HepG2 (cell line): Measurements from ENCODE around the gene HSPA1A. TPM values are rescaled to one million over a fixed set of nuclear protein-coding genes. Genes with fewer than 3 reads are reported as not detected.

Source experiments
- EP300 ChIP-seq, 3 experiments: sonication (generic) in 1 of 3; formaldehyde crosslinking in 1 of 3; IDR thresholded peaks; 2 replicates each; pipeline versions ENCODE4 v1.5.1 to v1.6.1; 2011 to 2020; ENCODE audit warnings: low read depth in 2 of 3, low read length in 2 of 3, borderline replicate concordance in 1 of 3, improper control_type of control experiment in 1 of 3, mild to moderate bottlenecking in 1 of 3, missing genetic modification reagents in 1 of 3, moderate library complexity in 1 of 3
- KLF13 ChIP-seq: sonication (generic); formaldehyde crosslinking; IDR thresholded peaks from 2 replicates; pipeline ENCODE4 v1.4.0; 2020; ENCODE audit warnings: mild to moderate bottlenecking, missing genetic modification reagents
- SATB2 ChIP-seq: sonication (generic); formaldehyde crosslinking; IDR thresholded peaks from 2 replicates; pipeline ENCODE4 v1.5.0; 2020; ENCODE audit warnings: missing genetic modification reagents
- SIX4 ChIP-seq: sonication (generic); formaldehyde crosslinking; IDR thresholded peaks from 2 replicates; pipeline ENCODE4 v1.4.0; 2020; ENCODE audit warnings: missing genetic modification reagents
- SMARCC2 ChIP-seq: fragments of 450-650 bp; IDR thresholded peaks from 2 replicates; pipeline ENCODE4 v1.6.1; 2017; ENCODE audit warnings: antibody characterized with exemption, mild to moderate bottlenecking
- TGIF2 ChIP-seq: IDR thresholded peaks from 2 replicates; pipeline ENCODE4 v1.6.1; 2016; ENCODE audit warnings: control low read depth, missing compliant biosample characterization
- U2AF1 ChIP-seq: fragments of 200-400 bp; formaldehyde crosslinking; optimal IDR thresholded peaks from 2 replicates; pipeline ENCODE3; 2017; ENCODE audit warnings: mild to moderate bottlenecking, low read depth, low read length
- ZFP1 ChIP-seq: IDR thresholded peaks from 2 replicates; pipeline ENCODE4 v1.6.1; 2016
- ZNF207 ChIP-seq: fragments of 450-650 bp; IDR thresholded peaks from 2 replicates; pipeline ENCODE4 v1.6.1; 2016; ENCODE audit warnings: antibody characterized with exemption, borderline replicate concordance
- ZNF292 ChIP-seq: sonication (generic); formaldehyde crosslinking; IDR thresholded peaks from 2 replicates; pipeline ENCODE4 v1.8.1; 2022; ENCODE audit warnings: mild to moderate bottlenecking, low read depth, missing genetic modification reagents, borderline replicate concordance
- ZNF547 ChIP-seq: sonication (generic); formaldehyde crosslinking; IDR thresholded peaks from 2 replicates; pipeline ENCODE4 v1.5.1; 2020; ENCODE audit warnings: mild to moderate bottlenecking, missing genetic modification reagents
- ZNF670 ChIP-seq: sonication (generic); formaldehyde crosslinking; IDR thresholded peaks from 2 replicates; pipeline ENCODE4 v1.8.0; 2022; ENCODE audit warnings: mild to moderate bottlenecking, missing genetic modification reagents, borderline replicate concordance
- ZNF749 ChIP-seq: sonication (generic); formaldehyde crosslinking; IDR thresholded peaks from 2 replicates; pipeline ENCODE4 v1.8.0; 2022; ENCODE audit warnings: mild to moderate bottlenecking, missing genetic modification reagents, moderate library complexity, borderline replicate concordance
- ZNF776 ChIP-seq: sonication (generic); formaldehyde crosslinking; IDR thresholded peaks from 2 replicates; pipeline ENCODE4 v1.4.0; 2020; ENCODE audit warnings: mild to moderate bottlenecking, missing genetic modification reagents
- ZNF777 ChIP-seq: sonication (generic); formaldehyde crosslinking; IDR thresholded peaks from 2 replicates; pipeline ENCODE4 v1.4.0; 2020; ENCODE audit warnings: missing genetic modification reagents
- ZNF841 ChIP-seq: sonication (generic); formaldehyde crosslinking; IDR thresholded peaks from 2 replicates; pipeline ENCODE4 v1.8.1; 2023; ENCODE audit warnings: missing genetic modification reagents, borderline replicate concordance
- polyA plus RNA-seq, 8 experiments: library from polyadenylated mRNA; depleted of rRNA in 3 of 8; stranded (reverse) in 7 of 8; unstranded in 1 of 8; fragments of >200 nt; fragmentation: Illumina TruSeq in 4 of 8; extraction: Trizol in 4 of 8; gene quantifications; 2 replicates each; pipeline versions ENCODE4 v1.2.1 to v1.2.3, GENCODE V29; 2011 to 2016; ENCODE audit warnings: low read depth in 4 of 8, missing spikeins in 1 of 8, mixed read lengths in 1 of 8; ENCODE audit not compliant: insufficient read depth in 1 of 8
- total RNA-seq, 5 experiments: library from RNA; depleted of rRNA; stranded (reverse); fragments of >200 nt; fragmentation: Illumina TruSeq; extraction: Trizol; gene quantifications; 2 replicates each; pipeline ENCODE4 v1.2.3, GENCODE V29; 2016; ENCODE audit warnings: low read depth in 1 of 5
- TF ChIP-seq, protein P1 (sequence below): sonication (generic); formaldehyde crosslinking; IDR thresholded peaks from 2 replicates; pipeline ENCODE4 v1.4.0; 2020; ENCODE audit warnings: missing genetic modification reagents, mild to moderate bottlenecking, borderline replicate concordance
- TF ChIP-seq, protein P2 (sequence below): fragments of 450-650 bp; IDR thresholded peaks from 2 replicates; pipeline ENCODE4 v1.6.1; 2016
- TF ChIP-seq, protein P3 (sequence below): sonication (generic); formaldehyde crosslinking; IDR thresholded peaks from 2 replicates; pipeline ENCODE4 v1.5.0; 2020; ENCODE audit warnings: mild to moderate bottlenecking, missing genetic modification reagents, borderline replicate concordance
- TF ChIP-seq, protein P4 (sequence below): IDR thresholded peaks from 2 replicates; pipeline ENCODE4 v1.6.1; 2012; ENCODE audit warnings: inconsistent platforms
- TF ChIP-seq, protein P5 (sequence below): sonication (generic); formaldehyde crosslinking; IDR thresholded peaks from 2 replicates; pipeline ENCODE4 v1.4.0; 2020; ENCODE audit warnings: mild to moderate bottlenecking, missing genetic modification reagents

The HSPA1A gene
- total and polyA plus RNA-seq, 2 of the 13 experiments (the other 11 are each of a cell fraction or from before 2014, with no cell fraction given) = 44.5 to 85.0 TPM

DNA sequence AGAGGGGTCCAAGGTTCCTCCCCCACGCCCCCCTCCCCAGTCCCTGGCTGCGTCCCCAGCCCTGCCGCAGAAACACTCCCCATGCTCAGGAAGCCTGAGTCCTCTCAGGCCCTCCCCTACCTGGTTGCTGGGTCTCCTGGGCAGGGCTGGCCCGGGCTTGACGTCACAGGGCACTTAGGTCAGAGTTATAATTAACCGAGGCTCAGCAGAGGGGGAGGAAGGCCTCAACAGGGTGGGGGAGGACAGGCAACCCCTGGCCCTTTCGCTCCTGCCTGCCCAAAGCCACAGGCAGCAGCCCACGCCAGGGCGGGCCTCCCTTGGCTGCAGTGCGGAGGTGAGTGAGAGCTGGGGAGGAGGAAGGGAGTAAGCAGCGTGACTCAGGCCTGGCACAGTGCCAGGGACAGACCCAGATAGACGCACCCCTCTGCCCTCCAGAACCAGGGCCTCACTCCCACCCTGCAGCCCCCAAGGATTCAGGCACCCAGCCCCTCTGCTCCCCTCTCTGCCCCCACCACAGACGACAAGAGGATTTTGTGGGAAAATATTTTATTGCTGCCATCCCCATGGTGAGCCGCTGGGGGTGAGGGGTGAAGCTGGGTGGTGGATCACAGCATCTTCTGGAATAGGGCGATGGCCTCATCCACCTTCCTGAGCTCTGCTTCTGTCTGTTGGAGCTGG is 38.2 kb upstream of the HSPA1A start, which contains the start of gene VWA7 (continued):
- TF ChIP-seq ZNF749 (CRISPR knock-in tag) (no peak), EP300 (IDR thresholded peaks at IDR 0.05; ENCODE audit: low read depth in 2 of 2, low read length in 2 of 2) (peak in 1 of 2 experiments; percentile 45; a peak in 1 of 4 replicates), EP300 (CRISPR knock-in tag; IDR thresholded peaks at IDR 0.05; ENCODE audit: borderline replicate concordance) (peak; percentile 63), SMARCC2 (no peak), ZFP1 (CRISPR knock-in tag) (peak; percentile 70; the same call in 1 of the 2 replicates), ZNF777 (CRISPR knock-in tag) (no peak), ZNF547 (CRISPR knock-in tag) (no peak), ZNF776 (no peak), SATB2 (CRISPR knock-in tag) (no peak), ZNF670 (CRISPR knock-in tag) (peak; percentile 86), ZNF841 (CRISPR knock-in tag) (no peak), SIX4 (CRISPR knock-in tag) (0 out of 2 replicates have a peak, but pooled peaks have one; percentile 32), KLF13 (CRISPR knock-in tag) (no peak), U2AF1 (no peak), ZNF207 (no peak), ZNF292 (CRISPR knock-in tag) (peak; percentile 52), TGIF2 (CRISPR knock-in tag) (no peak; the same call in 1 of the 2 replicates)
- TF ChIP-seq, protein P1, sequence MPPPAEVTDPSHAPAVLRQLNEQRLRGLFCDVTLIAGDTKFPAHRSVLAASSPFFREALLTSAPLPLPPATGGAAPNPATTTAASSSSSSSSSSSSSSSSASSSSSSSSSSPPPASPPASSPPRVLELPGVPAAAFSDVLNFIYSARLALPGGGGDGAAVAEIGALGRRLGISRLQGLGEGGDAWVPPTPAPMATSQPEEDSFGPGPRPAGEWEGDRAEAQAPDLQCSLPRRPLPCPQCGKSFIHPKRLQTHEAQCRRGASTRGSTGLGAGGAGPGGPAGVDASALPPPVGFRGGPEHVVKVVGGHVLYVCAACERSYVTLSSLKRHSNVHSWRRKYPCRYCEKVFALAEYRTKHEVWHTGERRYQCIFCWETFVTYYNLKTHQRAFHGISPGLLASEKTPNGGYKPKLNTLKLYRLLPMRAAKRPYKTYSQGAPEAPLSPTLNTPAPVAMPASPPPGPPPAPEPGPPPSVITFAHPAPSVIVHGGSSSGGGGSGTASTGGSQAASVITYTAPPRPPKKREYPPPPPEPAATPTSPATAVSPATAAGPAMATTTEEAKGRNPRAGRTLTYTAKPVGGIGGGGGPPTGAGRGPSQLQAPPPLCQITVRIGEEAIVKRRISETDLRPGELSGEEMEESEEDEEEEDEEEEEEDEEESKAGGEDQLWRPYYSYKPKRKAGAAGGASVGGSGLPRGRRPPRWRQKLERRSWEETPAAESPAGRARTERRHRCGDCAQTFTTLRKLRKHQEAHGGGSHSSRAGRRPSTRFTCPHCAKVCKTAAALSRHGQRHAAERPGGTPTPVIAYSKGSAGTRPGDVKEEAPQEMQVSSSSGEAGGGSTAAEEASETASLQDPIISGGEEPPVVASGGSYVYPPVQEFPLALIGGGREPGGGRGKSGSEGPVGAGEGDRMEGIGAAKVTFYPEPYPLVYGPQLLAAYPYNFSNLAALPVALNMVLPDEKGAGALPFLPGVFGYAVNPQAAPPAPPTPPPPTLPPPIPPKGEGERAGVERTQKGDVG (CRISPR knock-in tag) = no peak
- TF ChIP-seq, protein P2, sequence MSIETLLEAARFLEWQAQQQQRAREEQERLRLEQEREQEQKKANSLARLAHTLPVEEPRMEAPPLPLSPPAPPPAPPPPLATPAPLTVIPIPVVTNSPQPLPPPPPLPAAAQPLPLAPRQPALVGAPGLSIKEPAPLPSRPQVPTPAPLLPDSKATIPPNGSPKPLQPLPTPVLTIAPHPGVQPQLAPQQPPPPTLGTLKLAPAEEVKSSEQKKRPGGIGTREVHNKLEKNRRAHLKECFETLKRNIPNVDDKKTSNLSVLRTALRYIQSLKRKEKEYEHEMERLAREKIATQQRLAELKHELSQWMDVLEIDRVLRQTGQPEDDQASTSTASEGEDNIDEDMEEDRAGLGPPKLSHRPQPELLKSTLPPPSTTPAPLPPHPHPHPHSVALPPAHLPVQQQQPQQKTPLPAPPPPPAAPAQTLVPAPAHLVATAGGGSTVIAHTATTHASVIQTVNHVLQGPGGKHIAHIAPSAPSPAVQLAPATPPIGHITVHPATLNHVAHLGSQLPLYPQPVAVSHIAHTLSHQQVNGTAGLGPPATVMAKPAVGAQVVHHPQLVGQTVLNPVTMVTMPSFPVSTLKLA = no peak
- TF ChIP-seq, protein P3, sequence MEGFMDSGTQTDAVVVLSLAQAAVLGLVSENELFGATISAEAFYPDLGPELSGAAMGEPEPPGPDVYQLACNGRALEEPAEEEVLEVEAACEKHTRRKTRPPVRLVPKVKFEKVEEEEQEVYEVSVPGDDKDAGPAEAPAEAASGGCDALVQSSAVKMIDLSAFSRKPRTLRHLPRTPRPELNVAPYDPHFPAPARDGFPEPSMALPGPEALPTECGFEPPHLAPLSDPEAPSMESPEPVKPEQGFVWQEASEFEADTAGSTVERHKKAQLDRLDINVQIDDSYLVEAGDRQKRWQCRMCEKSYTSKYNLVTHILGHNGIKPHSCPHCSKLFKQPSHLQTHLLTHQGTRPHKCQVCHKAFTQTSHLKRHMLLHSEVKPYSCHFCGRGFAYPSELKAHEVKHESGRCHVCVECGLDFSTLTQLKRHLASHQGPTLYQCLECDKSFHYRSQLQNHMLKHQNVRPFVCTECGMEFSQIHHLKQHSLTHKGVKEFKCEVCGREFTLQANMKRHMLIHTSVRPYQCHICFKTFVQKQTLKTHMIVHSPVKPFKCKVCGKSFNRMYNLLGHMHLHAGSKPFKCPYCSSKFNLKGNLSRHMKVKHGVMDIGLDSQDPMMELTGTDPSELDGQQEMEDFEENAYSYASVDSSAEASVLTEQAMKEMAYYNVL = peak; percentile 20; the same call in 1 of the 2 replicates
- TF ChIP-seq, protein P4, sequence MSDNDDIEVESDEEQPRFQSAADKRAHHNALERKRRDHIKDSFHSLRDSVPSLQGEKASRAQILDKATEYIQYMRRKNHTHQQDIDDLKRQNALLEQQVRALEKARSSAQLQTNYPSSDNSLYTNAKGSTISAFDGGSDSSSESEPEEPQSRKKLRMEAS = peak; percentile 64; the same call in 1 of the 2 replicates
- TF ChIP-seq, protein P5, sequence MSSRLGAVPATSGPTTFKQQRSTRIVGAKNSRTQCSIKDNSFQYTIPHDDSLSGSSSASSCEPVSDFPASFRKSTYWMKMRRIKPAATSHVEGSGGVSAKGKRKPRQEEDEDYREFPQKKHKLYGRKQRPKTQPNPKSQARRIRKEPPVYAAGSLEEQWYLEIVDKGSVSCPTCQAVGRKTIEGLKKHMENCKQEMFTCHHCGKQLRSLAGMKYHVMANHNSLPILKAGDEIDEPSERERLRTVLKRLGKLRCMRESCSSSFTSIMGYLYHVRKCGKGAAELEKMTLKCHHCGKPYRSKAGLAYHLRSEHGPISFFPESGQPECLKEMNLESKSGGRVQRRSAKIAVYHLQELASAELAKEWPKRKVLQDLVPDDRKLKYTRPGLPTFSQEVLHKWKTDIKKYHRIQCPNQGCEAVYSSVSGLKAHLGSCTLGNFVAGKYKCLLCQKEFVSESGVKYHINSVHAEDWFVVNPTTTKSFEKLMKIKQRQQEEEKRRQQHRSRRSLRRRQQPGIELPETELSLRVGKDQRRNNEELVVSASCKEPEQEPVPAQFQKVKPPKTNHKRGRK (CRISPR knock-in tag) = no peak
